Measurements from ENCODE around the gene CCDC86. TPM values are rescaled to one million over a fixed set of nuclear protein-coding genes. Genes with fewer than 3 reads are reported as not detected.

Gene CCDC86
- total and polyA plus RNA-seq, 2 of the 4 experiments (the other 2 are of a cell fraction): 9.5 to 34.0 TPM

DNA sequence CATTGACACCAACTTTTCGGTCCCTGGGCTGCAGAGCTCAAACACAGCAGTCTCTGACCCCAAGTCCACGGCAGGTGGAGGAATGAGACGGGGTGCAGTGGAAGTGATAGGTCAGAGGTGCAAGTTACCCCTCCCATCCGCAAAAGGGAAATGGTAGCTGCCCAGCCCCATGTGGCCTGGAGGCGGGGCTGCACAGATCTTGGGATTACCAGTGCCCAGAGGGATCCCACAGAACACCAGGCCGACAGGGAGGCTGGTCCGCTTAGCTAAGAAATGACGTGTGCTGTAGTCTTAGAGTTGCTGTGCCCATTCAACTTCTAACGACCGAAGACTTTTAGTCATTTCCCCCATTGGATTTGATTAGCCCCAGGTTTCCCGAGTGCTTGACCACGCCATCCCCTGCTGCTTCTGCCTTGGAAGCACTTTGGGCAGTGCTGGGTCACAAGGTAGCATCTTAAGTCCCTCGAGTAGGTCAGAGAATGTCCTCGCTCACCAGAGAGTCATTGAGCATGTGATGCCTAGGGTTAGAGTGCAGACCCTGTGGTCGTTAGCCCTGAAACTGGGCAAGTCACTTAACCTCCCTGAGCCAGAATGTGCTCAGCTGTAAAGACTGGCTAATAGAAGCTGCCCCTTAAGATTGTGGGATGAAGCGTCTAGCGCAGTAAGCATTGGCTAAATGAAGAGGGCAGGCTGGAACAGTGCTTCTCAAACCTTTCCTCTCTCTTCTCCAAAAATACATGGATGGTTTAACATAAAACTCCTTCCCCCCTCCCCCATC is 9.6 kb downstream of the CCDC86 start (continued):
- TF ChIP-seq MXI1 (IDR thresholded peaks at IDR 0.05; ENCODE audit: borderline replicate concordance, low read depth, low read length) (no peak), FOS (IDR thresholded peaks at IDR 0.05; ENCODE audit: low read depth, low read length) (no peak), RCOR1 (IDR thresholded peaks at IDR 0.05; ENCODE audit: insufficient replicate concordance, low read length) (no peak), RFX5 (IDR thresholded peaks at IDR 0.05; ENCODE audit: low read depth, low read length) (no peak), NFE2L2 (IDR thresholded peaks at IDR 0.05; ENCODE audit: low read depth, low read length) (no peak)

Data from IMR-90 (cell line).